Natural killer cell (primary cell): ENCODE measurements around the gene TAMM41. TPM values are rescaled to one million over a fixed set of nuclear protein-coding genes. Genes with fewer than 3 reads are reported as not detected.
A peak's percentile ranks its signal among the peaks of the same experiment; 100 is the strongest.

Experiments
- ATAC-seq, 3 donors: fragments of 150-1000 bp in 2 of 3; fragments of 200-7000 bp in 1 of 3; cut with Tn5 transposase; 1 replicate in 1 of 3; 2 replicates in 2 of 3; pipeline ENCODE4 v1.10.0; 2021; ENCODE audit warnings: mild to moderate bottlenecking in 2 of 3, moderate library complexity in 2 of 3
- DNase-seq, 2 donors: peaks; one replicate each; pipeline versions ENCODE4 v3.0.0 to v3.0.0-alpha.2; 2013 to 2021; ENCODE audit warnings: mixed read lengths in 1 of 2
- H3K27ac ChIP-seq: one replicate; pipeline ENCODE4 v1.5.1; 2013; ENCODE audit warnings: mild to moderate bottlenecking, low read length
- H3K27me3 ChIP-seq: one replicate; pipeline ENCODE4 v1.6.1; 2013; ENCODE audit warnings: low read length; ENCODE audit not compliant: control insufficient read depth, insufficient read depth
- H3K36me3 ChIP-seq: one replicate; pipeline ENCODE4 v1.6.1; 2013; ENCODE audit warnings: low read length; ENCODE audit not compliant: control insufficient read depth, insufficient read depth
- H3K4me1 ChIP-seq: one replicate; pipeline ENCODE4 v1.6.1; 2013; ENCODE audit warnings: low read length; ENCODE audit not compliant: control insufficient read depth, insufficient read depth
- H3K4me3 ChIP-seq: one replicate; pipeline ENCODE4 v1.5.1; 2013; ENCODE audit warnings: low read length
- H3K9me3 ChIP-seq: one replicate; pipeline ENCODE4 v1.6.1; 2013; ENCODE audit warnings: low read length; ENCODE audit not compliant: control insufficient read depth, insufficient read depth
- H3K27ac Mint-ChIP-seq, 2 donors: one replicate each; pipeline ENCODE4 v1.8.0; 2022; ENCODE audit warnings: mild to moderate bottlenecking in 2 of 2, mixed read lengths in 2 of 2, moderate library complexity in 1 of 2
- H3K27me3 Mint-ChIP-seq, 2 donors: one replicate each; pipeline ENCODE4 v1.8.0; 2022; ENCODE audit warnings: low read depth in 2 of 2, mixed read lengths in 2 of 2
- H3K36me3 Mint-ChIP-seq: one replicate; pipeline ENCODE4 v1.8.0; 2022; ENCODE audit warnings: mixed read lengths
- H3K4me1 Mint-ChIP-seq, 2 donors: one replicate each; pipeline ENCODE4 v1.8.0; 2022; ENCODE audit warnings: mixed read lengths in 2 of 2
- H3K4me3 Mint-ChIP-seq: one replicate; pipeline ENCODE4 v1.8.0; 2022; ENCODE audit warnings: mild to moderate bottlenecking, moderate library complexity, mixed read lengths
- H3K9me3 Mint-ChIP-seq, 2 donors: one replicate each; pipeline ENCODE4 v1.8.0; 2022; ENCODE audit warnings: mixed read lengths in 2 of 2
- CTCF ChIP-seq: fragments of 200-600 bp; IDR thresholded peaks from one replicate; pipeline ENCODE4 v1.8.0; 2022; ENCODE audit warnings: antibody characterized with exemption
- WGBS: methylation state at CpG from one replicate; pipeline ENCODE4 v1.1.7; 2013; ENCODE audit warnings: missing lambda C conversion rate; ENCODE audit not compliant: insufficient coverage; 5-methylcytosine and 5-hydroxymethylcytosine counted together
- intact Hi-C: fragments of 100-400 bp; cut with micrococcal nuclease; formaldehyde crosslinking; loops from one replicate; pipeline ENCODE4 v1.14.2; 2022
- total RNA-seq, 4 donors: library from RNA; stranded (reverse); fragments of 120-200 nt in 1 of 4; gene quantifications; one replicate each; pipeline versions ENCODE4 v1.2.3 to v1.2.4, GENCODE V29; 2013 to 2022

Gene TAMM41
- total RNA-seq, 3 donors from 2014 or later (not counting 1 experiment from before 2014, with no cell fraction given) = 17.9 to 25.8 (median 23.2) TPM

- no peaks in the 10 kb centered on the region for H3K27me3 Mint-ChIP-seq
- H3K27ac Mint-ChIP-seq = peak overlapping the region; percentile 62 to 90
- WGBS = 40% methylated on average over 20 of the region's 20 CpGs
- intact Hi-C loops = no loop called here
- Histone ChIP-seq H3K4me1 (peaks cover 12% of the 10 kb centered on the region), H3K27me3 (no peaks in the 10 kb centered on the region), H3K36me3 (no peaks in the 10 kb centered on the region), H3K4me3 (no peak overlapping the region), H3K9me3 (no peaks in the 10 kb centered on the region), H3K27ac (peak overlapping the region; percentile 28)
- ATAC-seq (peak; percentile 97 to 100 (median 100)), DNase-seq (peak; percentile 50 to 92)
- no peaks in the 10 kb centered on the region for H3K9me3 Mint-ChIP-seq
- H3K36me3 Mint-ChIP-seq = no peaks in the 10 kb centered on the region
- no peak for TF ChIP-seq CTCF
- peaks cover 17% of the 10 kb centered on the region in 2 donors for H3K4me1 Mint-ChIP-seq
- peak overlapping the region; percentile 62 for H3K4me3 Mint-ChIP-seq
Measured at GRCh38 chr3:11770477-11771391, 76.0 kb downstream of the TAMM41 start.

GRCh38 chr3:11769704-11770476, 76.8 kb downstream of the TAMM41 start:
- no peaks in the 10 kb centered on the region for H3K9me3 ChIP-seq
- H3K27me3 Mint-ChIP-seq = no peaks in the 10 kb centered on the region
- no peak for TF ChIP-seq CTCF
- H3K27ac Mint-ChIP-seq = peak overlapping the region; percentile 62 to 90
- peaks cover 22% of the 10 kb centered on the region in 2 donors for H3K4me1 Mint-ChIP-seq
- H3K27me3 ChIP-seq = no peaks in the 10 kb centered on the region
- H3K4me3 Mint-ChIP-seq = peak overlapping the region; percentile 62
- intact Hi-C loops = no loop called here
- 83% methylated on average over 10 of the region's 10 CpGs for WGBS
- DNase-seq = no peak
- no peaks in the 10 kb centered on the region for H3K36me3 Mint-ChIP-seq
- no peak overlapping the region for H3K27ac ChIP-seq
- no peaks in the 10 kb centered on the region for H3K9me3 Mint-ChIP-seq
- no peaks in the 10 kb centered on the region for H3K36me3 ChIP-seq
- H3K4me1 ChIP-seq = peaks cover 15% of the 10 kb centered on the region
- peak in 2 of 3 donors; percentile 6 to 17 for ATAC-seq
- no peak overlapping the region for H3K4me3 ChIP-seq

- ATAC-seq = no peak
- H3K4me3 Mint-ChIP-seq = no peak overlapping the region
- peaks cover 15% of the 10 kb centered on the region for H3K4me1 ChIP-seq
- peaks cover 23 to 25% of the 10 kb centered on the region in 2 donors for H3K4me1 Mint-ChIP-seq
- no peaks in the 10 kb centered on the region for H3K9me3 Mint-ChIP-seq
- H3K4me3 ChIP-seq = no peak overlapping the region
- no peak for DNase-seq
- 94% methylated on average over 3 of the region's 3 CpGs for whole genome bisulfite sequencing
- no peak overlapping the region for H3K27ac Mint-ChIP-seq
- intact Hi-C loops = no loop called here
- H3K36me3 Mint-ChIP-seq = no peaks in the 10 kb centered on the region
- no peaks in the 10 kb centered on the region for H3K36me3 ChIP-seq
- no peak overlapping the region for H3K27ac ChIP-seq
- no peak for TF ChIP-seq CTCF
- no peaks in the 10 kb centered on the region for H3K9me3 ChIP-seq
- H3K27me3 ChIP-seq = no peaks in the 10 kb centered on the region
- H3K27me3 Mint-ChIP-seq = no peaks in the 10 kb centered on the region
Measured at GRCh38 chr3:11768604-11769003, 78.1 kb downstream of the TAMM41 start.
